ENCODE results near the gene TOB2.

DNA sequence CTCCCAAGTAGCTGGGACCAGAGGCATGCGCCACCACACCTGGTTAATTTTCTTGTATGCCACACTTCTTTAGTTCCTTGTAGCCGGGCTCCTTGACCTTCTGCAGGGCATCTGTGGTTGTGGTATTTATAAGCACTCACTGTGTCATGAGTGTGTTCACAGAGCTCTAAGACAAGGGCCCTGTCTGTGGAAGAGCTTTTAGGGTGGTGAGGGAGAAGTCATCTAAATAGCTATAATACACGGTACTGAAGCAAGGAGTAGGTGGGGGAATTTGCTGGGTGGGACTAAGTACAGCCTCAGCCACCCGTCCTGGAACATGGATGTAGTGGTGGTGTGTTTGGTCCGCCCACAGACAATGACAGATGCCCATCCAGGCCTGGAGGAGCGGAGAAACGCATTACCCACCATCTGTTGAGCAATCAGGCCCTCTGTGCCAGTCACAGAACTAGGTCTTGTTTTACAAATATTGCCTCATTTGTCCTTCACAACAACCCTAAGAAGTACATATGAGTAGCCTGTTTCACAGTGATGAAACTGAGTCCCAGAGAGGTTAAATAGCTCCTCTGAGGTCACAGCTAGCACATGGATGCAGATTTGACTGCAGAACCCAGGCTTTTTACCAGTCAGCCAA, 32.4 kb upstream of the TOB2 start:
- TF ChIP-seq, protein P1, sequence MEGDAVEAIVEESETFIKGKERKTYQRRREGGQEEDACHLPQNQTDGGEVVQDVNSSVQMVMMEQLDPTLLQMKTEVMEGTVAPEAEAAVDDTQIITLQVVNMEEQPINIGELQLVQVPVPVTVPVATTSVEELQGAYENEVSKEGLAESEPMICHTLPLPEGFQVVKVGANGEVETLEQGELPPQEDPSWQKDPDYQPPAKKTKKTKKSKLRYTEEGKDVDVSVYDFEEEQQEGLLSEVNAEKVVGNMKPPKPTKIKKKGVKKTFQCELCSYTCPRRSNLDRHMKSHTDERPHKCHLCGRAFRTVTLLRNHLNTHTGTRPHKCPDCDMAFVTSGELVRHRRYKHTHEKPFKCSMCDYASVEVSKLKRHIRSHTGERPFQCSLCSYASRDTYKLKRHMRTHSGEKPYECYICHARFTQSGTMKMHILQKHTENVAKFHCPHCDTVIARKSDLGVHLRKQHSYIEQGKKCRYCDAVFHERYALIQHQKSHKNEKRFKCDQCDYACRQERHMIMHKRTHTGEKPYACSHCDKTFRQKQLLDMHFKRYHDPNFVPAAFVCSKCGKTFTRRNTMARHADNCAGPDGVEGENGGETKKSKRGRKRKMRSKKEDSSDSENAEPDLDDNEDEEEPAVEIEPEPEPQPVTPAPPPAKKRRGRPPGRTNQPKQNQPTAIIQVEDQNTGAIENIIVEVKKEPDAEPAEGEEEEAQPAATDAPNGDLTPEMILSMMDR (IDR thresholded peaks at IDR 0.05), result no peak
- TF ChIP-seq POLR2A (IDR thresholded peaks at IDR 0.05), result no peak

All from uterus (tissue), 2 donors.